Endothelial cell (in vitro differentiated cells): ENCODE data around the gene KLHDC10. TPM values are rescaled to one million over a fixed set of nuclear protein-coding genes. Genes with fewer than 3 reads are reported as not detected.

ENCODE experiments used
- DNase-seq: peaks from one replicate; pipeline ENCODE4 v3.0.0; 2021; ENCODE audit warnings: low spot score
- H3K27ac Mint-ChIP-seq: one replicate; pipeline ENCODE4 v1.8.0; 2021; ENCODE audit warnings: mixed read lengths, inconsistent platforms; ENCODE audit not compliant: unreplicated experiment
- H3K27me3 Mint-ChIP-seq: one replicate; pipeline ENCODE4 v1.8.0; 2021; ENCODE audit warnings: mild to moderate bottlenecking, moderate library complexity, mixed read lengths, inconsistent platforms; ENCODE audit not compliant: unreplicated experiment
- H3K36me3 Mint-ChIP-seq: one replicate; pipeline ENCODE4 v1.8.0; 2021; ENCODE audit warnings: mild to moderate bottlenecking, low read depth, mixed read lengths, inconsistent platforms; ENCODE audit not compliant: unreplicated experiment
- H3K4me1 Mint-ChIP-seq: one replicate; pipeline ENCODE4 v1.8.0; 2021; ENCODE audit warnings: mild to moderate bottlenecking, mixed read lengths, inconsistent platforms; ENCODE audit not compliant: unreplicated experiment
- H3K4me3 Mint-ChIP-seq: one replicate; pipeline ENCODE4 v1.8.0; 2021; ENCODE audit warnings: mild to moderate bottlenecking, mixed read lengths, inconsistent platforms; ENCODE audit not compliant: unreplicated experiment
- H3K9me3 Mint-ChIP-seq: one replicate; pipeline ENCODE4 v1.8.0; 2021; ENCODE audit warnings: mixed read lengths, inconsistent platforms; ENCODE audit not compliant: unreplicated experiment
- total RNA-seq: library from RNA; stranded (reverse); fragmentation: NEBNext Ultra II Directional; extraction: Animal tissue kit (Norgen Biotek cat#: 25700); gene quantifications from one replicate; pipeline ENCODE4 v1.2.1, GENCODE V29; 2021; ENCODE audit not compliant: unreplicated experiment
- TF ChIP-seq, protein P1 (sequence below): fragments of 200-600 bp; sonication (generic); IDR thresholded peaks from one replicate; pipeline ENCODE4 v1.5.0; 2021; ENCODE audit warnings: antibody characterized with exemption; ENCODE audit not compliant: unreplicated experiment

Gene KLHDC10
- total RNA-seq, 1 donor from 2014 or later, result 28.8 TPM

DNA sequence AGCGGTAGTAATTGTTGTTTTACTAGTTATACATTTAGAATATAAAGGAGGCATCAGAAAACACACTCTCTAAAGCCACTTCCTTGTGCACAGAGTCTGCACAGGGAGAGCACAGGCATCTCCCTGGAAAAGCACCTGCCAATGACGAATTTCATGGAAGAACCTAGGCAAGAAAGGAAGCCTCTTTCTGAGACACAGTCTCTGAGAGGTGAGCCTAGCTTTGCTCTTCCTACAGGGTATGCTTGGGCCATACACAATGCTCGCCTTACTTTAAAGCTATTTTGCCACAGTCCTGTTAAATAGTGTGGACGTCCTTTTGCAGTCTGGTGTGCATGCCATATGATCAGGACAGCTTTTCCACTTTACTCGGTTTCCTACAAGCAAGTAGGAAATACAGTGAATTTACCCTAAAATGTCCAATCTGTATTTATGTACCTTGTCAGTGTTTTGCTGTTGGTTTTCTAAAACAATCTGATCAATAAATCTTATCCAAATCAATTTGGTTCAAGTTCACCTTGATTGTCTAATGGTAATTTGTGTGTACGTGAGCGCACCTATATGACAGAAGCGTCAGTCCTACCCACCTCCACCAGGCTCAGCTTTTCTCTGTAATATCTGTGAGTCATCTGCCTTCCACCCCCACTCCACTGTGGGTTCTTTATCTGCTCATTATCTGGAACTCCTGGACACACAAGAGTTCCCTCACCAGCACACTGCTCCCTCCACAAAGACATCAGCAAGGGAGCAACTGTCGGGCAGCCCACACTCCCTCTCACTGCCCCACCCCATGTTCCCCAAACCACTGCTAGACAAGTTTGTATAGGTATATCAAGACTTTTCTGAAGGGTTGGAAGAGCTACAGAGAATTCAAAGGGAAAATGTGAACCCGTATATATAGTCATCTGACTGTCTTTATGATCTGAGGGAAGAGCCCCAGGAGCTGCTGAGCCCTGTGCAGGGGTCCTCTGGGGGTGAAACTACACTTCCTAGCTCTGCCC is 65.2 kb downstream of the KLHDC10 start:
- H3K36me3 Mint-ChIP-seq, result peaks cover 36% of the 10 kb centered on the region
- H3K27me3 Mint-ChIP-seq, result peaks cover 9% of the 10 kb centered on the region
- no peak overlapping the region for H3K4me3 Mint-ChIP-seq
- H3K27ac Mint-ChIP-seq, result no peak overlapping the region
- no peak for DNase-seq
- H3K9me3 Mint-ChIP-seq, result no peaks in the 10 kb centered on the region
- peaks cover 13% of the 10 kb centered on the region for H3K4me1 Mint-ChIP-seq
- TF ChIP-seq, protein P1, sequence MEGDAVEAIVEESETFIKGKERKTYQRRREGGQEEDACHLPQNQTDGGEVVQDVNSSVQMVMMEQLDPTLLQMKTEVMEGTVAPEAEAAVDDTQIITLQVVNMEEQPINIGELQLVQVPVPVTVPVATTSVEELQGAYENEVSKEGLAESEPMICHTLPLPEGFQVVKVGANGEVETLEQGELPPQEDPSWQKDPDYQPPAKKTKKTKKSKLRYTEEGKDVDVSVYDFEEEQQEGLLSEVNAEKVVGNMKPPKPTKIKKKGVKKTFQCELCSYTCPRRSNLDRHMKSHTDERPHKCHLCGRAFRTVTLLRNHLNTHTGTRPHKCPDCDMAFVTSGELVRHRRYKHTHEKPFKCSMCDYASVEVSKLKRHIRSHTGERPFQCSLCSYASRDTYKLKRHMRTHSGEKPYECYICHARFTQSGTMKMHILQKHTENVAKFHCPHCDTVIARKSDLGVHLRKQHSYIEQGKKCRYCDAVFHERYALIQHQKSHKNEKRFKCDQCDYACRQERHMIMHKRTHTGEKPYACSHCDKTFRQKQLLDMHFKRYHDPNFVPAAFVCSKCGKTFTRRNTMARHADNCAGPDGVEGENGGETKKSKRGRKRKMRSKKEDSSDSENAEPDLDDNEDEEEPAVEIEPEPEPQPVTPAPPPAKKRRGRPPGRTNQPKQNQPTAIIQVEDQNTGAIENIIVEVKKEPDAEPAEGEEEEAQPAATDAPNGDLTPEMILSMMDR, result no peak

DNA sequence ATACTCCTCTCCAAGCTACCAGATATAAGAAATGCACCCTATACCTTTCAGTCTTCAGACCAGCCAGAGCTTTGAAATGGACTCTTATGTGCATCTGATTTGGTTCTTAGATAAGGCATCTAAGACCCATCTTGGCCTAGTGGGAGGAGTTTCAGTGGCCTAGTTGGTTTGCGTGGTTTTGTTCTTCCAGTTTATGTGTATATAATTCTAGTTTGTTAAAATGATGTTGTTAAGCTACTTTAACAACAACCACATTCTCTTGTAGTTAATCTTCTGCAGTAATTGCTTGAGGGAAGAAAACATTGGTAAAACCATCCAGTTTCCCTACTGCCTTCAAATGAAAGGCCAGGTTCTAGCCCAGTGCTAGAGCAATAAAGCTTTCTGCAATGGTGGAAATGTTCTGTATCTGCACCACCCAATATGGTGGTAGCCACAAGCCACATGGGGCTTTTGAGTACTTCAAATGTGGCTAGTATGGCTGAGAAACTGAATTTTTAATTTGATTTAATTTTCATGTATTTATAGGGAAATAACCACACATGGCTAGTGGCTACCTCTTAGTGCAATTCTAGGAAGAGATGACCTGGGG is 66.3 kb downstream of the KLHDC10 start:
- peaks cover 13% of the 10 kb centered on the region for H3K27me3 Mint-ChIP-seq
- H3K4me1 Mint-ChIP-seq, result peaks cover 15% of the 10 kb centered on the region
- peaks cover 29% of the 10 kb centered on the region for H3K36me3 Mint-ChIP-seq
- H3K27ac Mint-ChIP-seq, result no peak overlapping the region
- no peak overlapping the region for H3K4me3 Mint-ChIP-seq
- no peak for DNase-seq
- H3K9me3 Mint-ChIP-seq, result no peaks in the 10 kb centered on the region
- TF ChIP-seq, protein P1, result no peak

DNA sequence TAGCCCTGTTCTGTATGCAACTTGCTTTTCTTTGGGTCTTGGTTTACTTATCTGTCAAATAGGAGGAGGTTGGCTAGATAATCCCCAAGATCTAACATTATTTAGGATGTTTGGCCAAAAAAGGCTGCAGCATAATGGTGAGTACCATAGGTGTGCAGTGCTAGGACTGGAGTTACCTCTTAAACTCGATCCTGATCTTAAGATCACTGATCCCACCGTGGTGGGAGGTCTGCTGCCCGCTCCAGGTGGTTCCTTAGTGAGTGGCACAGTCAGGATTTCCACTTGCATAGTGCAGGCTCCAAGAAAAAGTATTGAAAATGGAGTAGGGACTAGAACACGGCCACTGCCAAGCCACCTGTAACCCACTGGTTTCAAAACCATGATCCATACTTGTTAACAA is 66.9 kb downstream of the KLHDC10 start:
- H3K9me3 Mint-ChIP-seq, result no peaks in the 10 kb centered on the region
- H3K4me1 Mint-ChIP-seq, result peaks cover 17% of the 10 kb centered on the region
- peaks cover 12% of the 10 kb centered on the region for H3K27me3 Mint-ChIP-seq
- no peak for DNase-seq
- no peak overlapping the region for H3K27ac Mint-ChIP-seq
- TF ChIP-seq, protein P1, result no peak
- no peak overlapping the region for H3K4me3 Mint-ChIP-seq
- H3K36me3 Mint-ChIP-seq, result peaks cover 23% of the 10 kb centered on the region

DNA sequence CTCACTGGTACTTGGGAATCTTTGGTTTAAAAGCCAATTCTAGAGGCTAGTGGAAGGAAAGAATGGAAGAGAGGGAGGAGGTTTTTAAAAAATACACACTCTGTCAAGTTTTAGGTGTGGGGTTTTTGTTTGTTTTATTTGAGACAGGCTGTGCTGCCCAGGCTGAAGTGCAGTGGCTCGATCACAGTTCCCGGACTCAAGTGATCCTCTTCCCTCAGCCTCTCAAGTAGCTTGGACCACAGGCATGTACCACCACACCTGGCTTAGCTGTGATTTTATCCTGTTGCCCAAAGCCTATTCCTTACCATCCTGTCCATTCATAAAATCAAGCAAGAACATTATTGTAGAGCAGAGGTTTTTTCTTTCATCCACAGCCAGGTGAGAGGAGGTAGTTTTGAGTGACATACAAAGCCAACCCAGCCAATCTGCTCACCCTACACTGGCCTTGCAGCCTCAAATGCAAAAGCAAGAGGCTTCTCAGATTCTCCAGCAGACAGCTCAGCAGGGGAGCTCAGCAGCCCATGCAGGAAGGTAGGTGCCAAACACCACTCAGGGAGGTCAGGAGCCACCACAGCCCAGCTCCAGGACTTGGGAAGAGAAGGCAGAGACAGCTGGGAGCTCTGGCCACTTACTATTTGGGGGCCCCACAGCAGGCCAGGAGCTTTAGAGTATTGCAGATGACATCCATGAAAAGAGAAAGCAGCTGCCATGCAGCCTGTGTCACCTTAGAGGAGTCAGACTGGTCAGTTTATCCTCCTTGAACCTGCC is 69.0 kb downstream of the KLHDC10 start:
- peaks cover 12% of the 10 kb centered on the region for H3K27me3 Mint-ChIP-seq
- H3K4me1 Mint-ChIP-seq, result peaks cover 12% of the 10 kb centered on the region
- no peaks in the 10 kb centered on the region for H3K9me3 Mint-ChIP-seq
- TF ChIP-seq, protein P1, result no peak
- peak overlapping the region; percentile 1 for H3K4me3 Mint-ChIP-seq
- H3K36me3 Mint-ChIP-seq, result peaks cover 25% of the 10 kb centered on the region
- no peak overlapping the region for H3K27ac Mint-ChIP-seq
- DNase-seq, result no peak
